Lower leg skin (tissue), 4 donors: ENCODE measurements around the gene TACSTD2. TPM values are rescaled to one million over a fixed set of nuclear protein-coding genes. Genes with fewer than 3 reads are reported as not detected.
"Not testable (repeated sequence)": the region's sequence is repeated elsewhere in the genome, so short reads cannot be mapped to it uniquely, and the experiment has no call there.

ENCODE experiments used
- DNase-seq, 2 donors: peaks; one replicate each; pipeline ENCODE4 v3.0.0-alpha.2; 2019; ENCODE audit warnings: low spot score in 2 of 2
- H3K4me3 ChIP-seq: fragments of 200-600 bp; sonication (generic); 2 replicates; pipeline ENCODE4 v1.5.1; 2017; ENCODE audit warnings: mild to moderate bottlenecking, low read depth; ENCODE audit not compliant: poor library complexity, severe bottlenecking
- CTCF ChIP-seq, 3 donors: fragments of 450-650 bp; IDR thresholded peaks; one replicate each; pipeline ENCODE4 v1.5.1; 2016; ENCODE audit warnings: antibody characterized with exemption in 3 of 3, mild to moderate bottlenecking in 3 of 3, moderate library complexity in 2 of 3
- POLR2A ChIP-seq, 2 donors: fragments of 450-650 bp; IDR thresholded peaks; one replicate each; pipeline ENCODE4 v1.6.1; 2016 to 2017; ENCODE audit warnings: antibody characterized with exemption in 2 of 2, mild to moderate bottlenecking in 1 of 2, moderate library complexity in 1 of 2
- WGBS, 2 donors: methylation state at CpG; one replicate each; pipeline ENCODE4 v1.1.5; 2018; 5-methylcytosine and 5-hydroxymethylcytosine counted together
- intact Hi-C: fragments of 100-400 bp; cut with DNase I; formaldehyde crosslinking; loops from one replicate; pipeline ENCODE4 v1.15.0; 2023; ENCODE audit warnings: low total_unique reads
- total RNA-seq, 4 donors: library from RNA; depleted of rRNA; stranded (reverse); fragments of >200 nt; gene quantifications; one replicate each; pipeline ENCODE4 v1.1.0, GENCODE V29; 2016

TACSTD2 gene
- total RNA-seq, 4 donors from 2014 or later: 672 to 1,075 (median 946) TPM

DNA sequence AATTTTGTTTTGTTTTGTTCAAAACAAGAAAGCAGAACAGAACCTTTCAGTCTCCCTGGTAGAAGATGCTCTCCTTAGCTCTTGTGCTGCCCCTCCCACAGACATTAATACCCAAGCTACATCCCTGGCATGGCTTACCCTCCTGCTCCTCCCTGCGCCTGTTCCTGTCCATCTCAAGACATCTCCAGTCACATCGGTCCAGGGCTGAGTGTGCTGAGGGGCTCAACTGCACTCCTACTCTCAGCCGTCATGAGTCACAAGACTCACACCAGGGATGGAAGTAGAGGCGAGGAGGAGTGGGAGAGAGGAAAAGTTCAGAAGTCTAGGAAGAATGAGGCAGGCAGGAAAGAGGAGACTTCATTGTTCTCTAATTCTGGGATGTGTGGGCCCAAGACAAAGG lies 9.2 kb upstream of the TACSTD2 start:
- no peak overlapping the region for H3K4me3 ChIP-seq
- intact Hi-C loops: no loop called here
- TF ChIP-seq POLR2A (IDR thresholded peaks at IDR 0.05) (no peak), CTCF (IDR thresholded peaks at IDR 0.05) (no peak)
- DNase-seq: no peak
- WGBS, 2 donors: 83 to 89% methylated on average over 4 of the region's 4 CpGs

- WGBS, 2 donors: 58 to 59% methylated on average over 3 of the region's 3 CpGs
- no peak for DNase-seq
- no peak overlapping the region for H3K4me3 ChIP-seq
- intact Hi-C loops: no loop called here
- TF ChIP-seq POLR2A (IDR thresholded peaks at IDR 0.05): no peak
- no peak for TF ChIP-seq CTCF (IDR thresholded peaks at IDR 0.05)
Observed at GRCh38 chr1:58585581-58586151, 8.6 kb upstream of the TACSTD2 start.

DNA sequence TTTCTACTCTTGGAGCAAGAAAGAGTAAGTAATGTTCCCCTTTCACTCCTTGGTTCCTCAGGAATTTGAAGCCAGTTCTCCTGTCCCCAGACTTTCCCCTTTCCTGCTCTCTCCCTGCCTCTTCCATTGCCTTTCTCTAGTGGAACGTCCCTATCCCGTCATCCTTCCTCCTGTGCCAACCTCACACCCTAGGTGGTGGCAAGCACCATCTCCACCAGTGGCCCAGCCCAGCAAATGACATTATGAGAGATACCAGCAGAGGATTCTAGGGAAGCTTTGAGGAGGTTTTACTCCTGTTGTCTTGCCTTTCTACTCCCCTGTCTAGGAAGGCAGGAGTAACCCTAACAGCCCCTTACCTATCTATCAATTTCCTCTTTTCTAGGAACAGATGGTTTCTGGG lies 8.1 kb upstream of the TACSTD2 start:
- TF ChIP-seq POLR2A (IDR thresholded peaks at IDR 0.05): no peak
- TF ChIP-seq CTCF (IDR thresholded peaks at IDR 0.05): no peak
- 35 to 51% methylated on average over 2 of the region's 2 CpGs for WGBS, 2 donors
- no peak overlapping the region for H3K4me3 ChIP-seq
- DNase-seq: no peak
- intact Hi-C loops: no loop called here

- H3K4me3 ChIP-seq: no peak overlapping the region
- WGBS, 2 donors: 9 to 14% methylated on average over 8 of the region's 8 CpGs
- DNase-seq: no peak
- TF ChIP-seq CTCF (IDR thresholded peaks at IDR 0.05) (no peak), POLR2A (IDR thresholded peaks at IDR 0.05) (no peak)
- intact Hi-C loops: no loop called here
Observed at GRCh38 chr1:58584082-58584895, 7.2 kb upstream of the TACSTD2 start.

DNA sequence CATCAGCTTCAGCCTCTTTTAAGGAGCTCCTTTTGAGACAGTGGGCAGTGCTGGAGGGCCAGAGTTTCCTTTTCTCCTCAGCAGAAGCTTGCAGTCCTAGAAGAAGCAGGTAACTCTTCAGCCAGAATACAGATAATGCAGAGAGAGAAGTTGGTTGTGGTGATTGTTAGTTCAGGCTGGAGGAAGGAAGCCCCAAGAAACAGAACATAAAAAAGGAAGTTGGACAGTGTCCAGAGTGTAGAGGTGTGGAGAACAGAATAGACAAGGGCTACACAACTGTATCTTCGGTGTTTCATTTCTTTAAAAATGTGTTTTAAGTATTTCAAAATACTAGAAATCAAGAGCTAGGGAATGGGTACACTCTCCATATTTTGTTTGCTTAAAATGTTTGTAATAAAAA lies 6.4 kb upstream of the TACSTD2 start:
- 31 to 41% methylated on average over 1 of the region's 1 CpG for WGBS, 2 donors
- intact Hi-C loops: no loop called here
- TF ChIP-seq CTCF (IDR thresholded peaks at IDR 0.05) (no peak), POLR2A (IDR thresholded peaks at IDR 0.05) (no peak)
- no peak for DNase-seq
- H3K4me3 ChIP-seq: no peak overlapping the region

DNA sequence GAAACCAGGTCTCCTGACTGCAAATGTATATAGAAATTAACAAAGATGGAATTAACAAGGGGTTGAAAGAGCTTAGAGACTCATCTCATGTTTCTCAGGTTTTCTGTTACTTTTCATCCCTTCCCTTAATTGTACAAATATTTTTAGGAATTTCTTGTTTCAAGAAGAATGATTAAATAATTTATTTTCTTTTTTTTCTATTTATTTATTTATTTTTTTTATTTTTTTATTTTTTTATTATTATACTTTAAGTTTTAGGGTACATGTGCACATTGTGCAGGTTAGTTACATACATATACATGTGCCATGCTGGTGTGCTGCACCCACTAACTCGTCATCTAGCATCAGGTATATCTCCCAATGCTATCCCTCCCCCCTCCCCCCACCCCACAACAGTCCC lies 5.1 kb upstream of the TACSTD2 start:
- intact Hi-C loops, H3K4me3 ChIP-seq, DNase-seq: not testable (repeated sequence)

More for the DNA sequence above, 5.1 kb upstream of the TACSTD2 start:
- WGBS, 2 donors: 92 to 95% methylated on average over 1 of the region's 1 CpG
